Panc1 (cell line): ENCODE measurements around the gene WBP2. TPM values are rescaled to one million over a fixed set of nuclear protein-coding genes. Genes with fewer than 3 reads are reported as not detected.

Source experiments
- ATAC-seq: fragments of 200-7000 bp; cut with Tn5 transposase; 2 replicates; pipeline ENCODE4 v1.9.1; 2020; ENCODE audit warnings: mild to moderate bottlenecking, moderate library complexity
- Bru-seq: library from RNA; stranded (reverse); fragments of 400-500 nt; gene quantifications from one replicate; lab custom pipeline; 2021; lab: Mats Ljungman, UMichigan
- BruChase-seq, 2 experiments: library from RNA; stranded (reverse); fragments of 400-500 nt; gene quantifications; one replicate each; lab custom pipeline; 2021; lab: Mats Ljungman, UMichigan
- BruUV-seq: library from RNA; stranded (reverse); fragments of 400-500 nt; replicated peaks from 2 replicates; lab custom pipeline; 2021; lab: Mats Ljungman, UMichigan
- CTCF ChIA-PET: fragments of 300-600 bp; sonication (Branson Sonifier 250); formaldehyde crosslinking; loops from one replicate; lab custom pipeline; 2022; ENCODE audit warnings: antibody characterized with exemption; lab: Charles Lee
- POLR2A ChIA-PET: fragments of 300-600 bp; sonication (Branson Sonifier 250); formaldehyde crosslinking; loops from one replicate; lab custom pipeline; 2022; ENCODE audit warnings: antibody characterized with exemption; lab: Charles Lee
- DNase-seq: peaks from one replicate; pipeline ENCODE4 v3.0.0-alpha.2; 2010; ENCODE audit warnings: low read depth, low spot score
- H3K27ac ChIP-seq: 2 replicates; pipeline ENCODE4 v1.5.1; 2011; ENCODE audit warnings: mild to moderate bottlenecking, low read length, inconsistent platforms
- H3K27me3 ChIP-seq: fragments of 200-500 bp; sonication (Bioruptor generic); 2 replicates; pipeline ENCODE4 v1.6.0; 2014; ENCODE audit warnings: low read length, inconsistent platforms; ENCODE audit not compliant: control insufficient read depth, insufficient read depth
- H3K36me3 ChIP-seq: fragments of 200-500 bp; sonication (Bioruptor generic); 2 replicates; pipeline ENCODE4 v1.5.1; 2014; ENCODE audit warnings: inconsistent platforms, mild to moderate bottlenecking, low read length, moderate library complexity; ENCODE audit not compliant: control insufficient read depth, insufficient read depth
- H3K4me1 ChIP-seq: 2 replicates; pipeline ENCODE4 v1.5.1; 2011; ENCODE audit warnings: inconsistent platforms, mild to moderate bottlenecking, low read length, moderate library complexity; ENCODE audit not compliant: control insufficient read depth, insufficient read depth
- H3K4me3 ChIP-seq, 2 experiments: 2 replicates each; pipeline ENCODE4 v1.5.1; 2011 to 2012; ENCODE audit warnings: low read depth in 2 of 2, low read length in 2 of 2, mild to moderate bottlenecking in 2 of 2, inconsistent platforms in 1 of 2, moderate library complexity in 1 of 2
- H3K9me3 ChIP-seq: fragments of 200-500 bp; sonication (Bioruptor generic); 2 replicates; pipeline ENCODE4 v1.5.1; 2014; ENCODE audit warnings: low read depth, mild to moderate bottlenecking, inconsistent platforms, low read length, moderate library complexity; ENCODE audit not compliant: control insufficient read depth, insufficient read depth
- CTCF ChIP-seq: fragments of 450-650 bp; IDR thresholded peaks from 2 replicates; pipeline ENCODE4 v1.5.1; 2017; ENCODE audit warnings: mild to moderate bottlenecking
- POLR2AphosphoS5 ChIP-seq: IDR thresholded peaks from 2 replicates; pipeline ENCODE4 v1.6.1; 2012; ENCODE audit warnings: mild to moderate bottlenecking, low read depth, low read length, moderate library complexity
- REST ChIP-seq, 2 experiments: IDR thresholded peaks; 2 replicates each; pipeline ENCODE4 v1.6.1; 2011 to 2012; ENCODE audit warnings: low read depth in 2 of 2, control low read depth in 1 of 2, low read length in 1 of 2, mild to moderate bottlenecking in 1 of 2, moderate library complexity in 1 of 2; ENCODE audit not compliant: insufficient read depth in 1 of 2
- SIN3A ChIP-seq: IDR thresholded peaks from 2 replicates; pipeline ENCODE4 v1.6.1; 2012; ENCODE audit warnings: low read depth, mild to moderate bottlenecking, low read length, moderate library complexity, borderline replicate concordance; ENCODE audit not compliant: insufficient read depth
- TCF7L2 ChIP-seq: IDR thresholded peaks from 2 replicates; pipeline ENCODE4 v1.6.1; 2011; ENCODE audit warnings: mild to moderate bottlenecking, low read depth, low read length, inconsistent platforms
- in situ Hi-C: cut with HindIII; loops from 2 replicates; pipeline ENCODE4 v1.10.0; 2016; ENCODE audit warnings: low sequenced_read_pairs, low pct_unique_long_range_greater_than_20kb
- intact Hi-C: fragments of 100-400 bp; cut with micrococcal nuclease; formaldehyde crosslinking; loops from one replicate; pipeline ENCODE4 v1.10.0; 2022; ENCODE audit not compliant: unreplicated experiment
- long read RNA-seq: library from polyadenylated mRNA; unstranded; transcript quantifications from one replicate; pipeline ENCODE4 v2.0.0, GENCODE V29; 2021; ENCODE audit not compliant: unreplicated experiment
- polyA plus RNA-seq: library from polyadenylated mRNA; unstranded; fragments of >200 nt; gene quantifications from one replicate; pipeline ENCODE4 v1.2.1, GENCODE V29; 2012; ENCODE audit warnings: missing spikeins; ENCODE audit not compliant: insufficient read length
- total RNA-seq: library from RNA; stranded (reverse); gene quantifications from one replicate; pipeline ENCODE4 v1.2.1, GENCODE V29; 2021; ENCODE audit not compliant: unreplicated experiment

Gene WBP2
- total RNA-seq (163 TPM), Bru-seq, nascent RNA (percentile 78 among the genes with signal in this experiment), BruChase-seq, experiment 1, labeled RNA remaining after a 2-hour chase (percentile 87 among the genes with signal in this experiment), BruChase-seq, experiment 2, labeled RNA remaining after a 6-hour chase (percentile 95 among the genes with signal in this experiment)
- 195 TPM for polyA plus RNA-seq
- long read RNA-seq, transcript WBP2-201 (8 exons, 1,944 nt) = major isoform, 54 of 330 reads
- long read RNA-seq, transcript WBP2-209 (4 exons, 747 nt) = minor isoform, 5 of 330 reads
- long read RNA-seq, partial matches to known transcripts = 27 of 330 reads
- long read RNA-seq, other reads (novel, unspliced or antisense) = 242 of 330 reads

GRCh38 chr17:75855310-75856061 lies at the start of gene WBP2:
Gene WBP2, minus strand, starts transcription at chr17:75855335. Its CDS starts 38 bp downstream, at chr17:75855297.
- H3K4me1 ChIP-seq = peaks cover 19% of the 10 kb centered on the region
- ChIA-PET POLR2A (interaction anchor here (0.5 to 1.4 kb wide), 6 partner anchors 16 to 78 kb away, joined by 3 to 6 read pairs (median 4); a partner anchor contains a TSS), CTCF (interaction anchor here (0.6 to 1.8 kb wide), 7 partner anchors 7 to 222 kb away, joined by 3 to 22 read pairs (median 4); partner anchors contain the start of gene SMIM5)
- H3K36me3 ChIP-seq = no peaks in the 10 kb centered on the region; the same call in 1 of the 2 replicates
- peak; percentile 96 for ATAC-seq
- peak; percentile 99 for DNase-seq
- TF ChIP-seq POLR2AphosphoS5 (peak; percentile 85), REST (IDR thresholded peaks at IDR 0.05; ENCODE audit: insufficient read depth in 1 of 2, low read depth in 2 of 2, low read length in 1 of 2) (0 out of 4 replicates have a peak, but pooled peaks of 1 of the 2 experiments have one; percentile 40), SIN3A (peak; percentile 93), CTCF (peak; percentile 81), TCF7L2 (no peak)
- BruUV-seq = no TSS peak
- intact Hi-C loops = no loop called here
- in situ Hi-C loops = no loop called here
- H3K27ac ChIP-seq = peak within 1 kb of the TSS; percentile 88
- H3K4me3 ChIP-seq = peak within 1 kb of the TSS; percentile 91 to 97
- no peaks in the 10 kb centered on the region for H3K27me3 ChIP-seq
- no peaks in the 10 kb centered on the region for H3K9me3 ChIP-seq

- POLR2A ChIA-PET = no interaction called here
- peaks cover 15% of the 10 kb centered on the region for H3K4me1 ChIP-seq
- DNase-seq = no peak
- intact Hi-C loops (no loop called here), in situ Hi-C loops (no loop called here)
- H3K27ac ChIP-seq = no peak overlapping the region
- CTCF ChIA-PET = interaction anchor here (0.5 kb wide), 1 partner anchor 219 kb away, joined by 5 read pairs; no protein-coding TSS in a partner anchor
- no peak overlapping the region for H3K4me3 ChIP-seq
- H3K27me3 ChIP-seq = no peaks in the 10 kb centered on the region
- H3K9me3 ChIP-seq = no peaks in the 10 kb centered on the region
- peaks cover 12% of the 10 kb centered on the region; the same call in 1 of the 2 replicates for H3K36me3 ChIP-seq
- TF ChIP-seq SIN3A = no peak
- no peak for TF ChIP-seq POLR2AphosphoS5
- no peak for TF ChIP-seq CTCF
- no peak for TF ChIP-seq TCF7L2
- no peak for TF ChIP-seq REST (IDR thresholded peaks at IDR 0.05; ENCODE audit: insufficient read depth in 1 of 2, low read depth in 2 of 2, low read length in 1 of 2)
- no TSS peak for BruUV-seq
- ATAC-seq = no peak
Observed at GRCh38 chr17:75902406-75902805, 47.3 kb upstream of the WBP2 start.
